ENCODE data around the gene ETDC.
"Not testable (repeated sequence)": the region's sequence is repeated elsewhere in the genome, so short reads cannot be mapped to it uniquely, and the experiment has no call there.

Gene ETDC

GRCh38 chrX:135309430-135309923, at the start of gene ETDC:
Gene ETDC (plus strand): TSS chrX:135309480. CDS start chrX:135309480, 0 bp downstream.
- no peak for TF ChIP-seq CTCF (IDR thresholded peaks at IDR 0.05)
- H3K4me3 ChIP-seq (ENCODE audit: low read depth in 1 of 2, low read length in 1 of 2): no peak within 1 kb of the TSS
- peaks cover 22 to 23% of the 10 kb centered on the region in 2 experiments for H3K4me1 ChIP-seq (ENCODE audit: control insufficient read depth in 1 of 2, insufficient read depth in 1 of 2, low read depth in 1 of 2, low read length in 1 of 2)
- H3K9me3 ChIP-seq: no peaks in the 10 kb centered on the region
- H3K27ac ChIP-seq: peak within 1 kb of the TSS; percentile 66
- H3K36me3 ChIP-seq: no peaks in the 10 kb centered on the region
- H3K27me3 ChIP-seq: no peaks in the 10 kb centered on the region

- H3K9me3 ChIP-seq; H3K27ac ChIP-seq; H3K4me1 ChIP-seq (ENCODE audit: control insufficient read depth in 1 of 2, insufficient read depth in 1 of 2, low read depth in 1 of 2, low read length in 1 of 2); H3K36me3 ChIP-seq; H3K4me3 ChIP-seq (ENCODE audit: low read depth in 1 of 2, low read length in 1 of 2); H3K27me3 ChIP-seq: not testable (repeated sequence)
These were observed 48.3 kb upstream of the ETDC start for GRCh38 chrX:135260976-135261375.

- H3K36me3 ChIP-seq; H3K4me3 ChIP-seq (ENCODE audit: low read depth in 1 of 2, low read length in 1 of 2); H3K9me3 ChIP-seq; H3K27ac ChIP-seq; H3K27me3 ChIP-seq; H3K4me1 ChIP-seq (ENCODE audit: control insufficient read depth in 1 of 2, insufficient read depth in 1 of 2, low read depth in 1 of 2, low read length in 1 of 2): not testable (repeated sequence)
These were observed 45.9 kb upstream of the ETDC start for GRCh38 chrX:135263376-135263775.

- TF ChIP-seq CTCF (IDR thresholded peaks at IDR 0.05): no peak
- no peaks in the 10 kb centered on the region for H3K27me3 ChIP-seq
- no peaks in the 10 kb centered on the region for H3K9me3 ChIP-seq
- no peak overlapping the region for H3K4me3 ChIP-seq (ENCODE audit: low read depth in 1 of 2, low read length in 1 of 2)
- no peak overlapping the region for H3K27ac ChIP-seq
- H3K4me1 ChIP-seq (ENCODE audit: control insufficient read depth in 1 of 2, insufficient read depth in 1 of 2, low read depth in 1 of 2, low read length in 1 of 2): no peaks in the 10 kb centered on the region
- no peaks in the 10 kb centered on the region for H3K36me3 ChIP-seq
These were observed 45.1 kb upstream of the ETDC start for GRCh38 chrX:135264206-135264605.

- H3K9me3 ChIP-seq: no peaks in the 10 kb centered on the region
- no peak overlapping the region for H3K4me3 ChIP-seq (ENCODE audit: low read depth in 1 of 2, low read length in 1 of 2)
- H3K36me3 ChIP-seq: no peaks in the 10 kb centered on the region
- no peaks in the 10 kb centered on the region for H3K27me3 ChIP-seq
- TF ChIP-seq CTCF (IDR thresholded peaks at IDR 0.05): no peak
- peaks cover 0 to 5% of the 10 kb centered on the region in 2 experiments for H3K4me1 ChIP-seq (ENCODE audit: control insufficient read depth in 1 of 2, insufficient read depth in 1 of 2, low read depth in 1 of 2, low read length in 1 of 2)
- H3K27ac ChIP-seq: no peak overlapping the region
These were observed 36.1 kb upstream of the ETDC start for GRCh38 chrX:135273162-135273561.

- H3K27ac ChIP-seq: no peak overlapping the region
- no peaks in the 10 kb centered on the region for H3K27me3 ChIP-seq
- H3K4me1 ChIP-seq (ENCODE audit: control insufficient read depth in 1 of 2, insufficient read depth in 1 of 2, low read depth in 1 of 2, low read length in 1 of 2): peaks cover 0 to 5% of the 10 kb centered on the region in 2 experiments
- H3K36me3 ChIP-seq: no peaks in the 10 kb centered on the region
- TF ChIP-seq CTCF (IDR thresholded peaks at IDR 0.05): no peak
- H3K9me3 ChIP-seq: no peaks in the 10 kb centered on the region
- no peak overlapping the region for H3K4me3 ChIP-seq (ENCODE audit: low read depth in 1 of 2, low read length in 1 of 2)
These were observed 33.3 kb upstream of the ETDC start for GRCh38 chrX:135275973-135276372.
